HEK293 (cell line): ENCODE data around the gene MRGPRX4.

Experiments used
- CTCF ChIA-PET: fragments of 350-600 bp; formaldehyde crosslinking; extraction: SDS; loops from one replicate; lab custom pipeline; 2021; ENCODE audit warnings: antibody characterized with exemption; lab: Yijun Ruan, JAX
- POLR2A ChIA-PET: fragments of 300-600 bp; formaldehyde crosslinking; extraction: SDS; loops from one replicate; lab custom pipeline; 2020; ENCODE audit warnings: antibody characterized with exemption, inconsistent platforms; lab: Yijun Ruan, JAX
- H3K27ac ChIP-seq: fragments of 200-500 bp; sonication (Bioruptor generic); 2 replicates; pipeline ENCODE4 v1.5.1; 2014; ENCODE audit warnings: low read depth, low read length, control low read depth, inconsistent platforms; ENCODE audit errors: extremely low read depth
- H3K36me3 ChIP-seq, 2 experiments: fragments of 200-500 bp in 1 of 2; sonication (Bioruptor generic) in 1 of 2; 1 replicate in 1 of 2; 2 replicates in 1 of 2; pipeline ENCODE4 v1.5.1; 2014 to 2017; ENCODE audit warnings: inconsistent platforms in 2 of 2, low read length in 2 of 2; ENCODE audit not compliant: control insufficient read depth in 2 of 2, insufficient read depth in 1 of 2
- H3K4me1 ChIP-seq: fragments of 200-500 bp; sonication (Bioruptor generic); 2 replicates; pipeline ENCODE4 v1.5.1; 2014; ENCODE audit warnings: mild to moderate bottlenecking, low read length, inconsistent platforms; ENCODE audit not compliant: control insufficient read depth, insufficient read depth
- H3K4me3 ChIP-seq: 2 replicates; pipeline ENCODE4 v1.5.1; 2011; ENCODE audit warnings: low read depth, mild to moderate bottlenecking, control low read depth, low read length, moderate library complexity
- H3K9me3 ChIP-seq: fragments of 200-500 bp; sonication (Bioruptor generic); 2 replicates; pipeline ENCODE4 v1.5.1; 2014; ENCODE audit warnings: low read depth, low read length, inconsistent platforms; ENCODE audit not compliant: control insufficient read depth, insufficient read depth
- KLF10 ChIP-seq: fragments of 450-650 bp; IDR thresholded peaks from 2 replicates; pipeline ENCODE4 v1.5.1; 2018; ENCODE audit warnings: missing biosample characterization, mild to moderate bottlenecking, missing genetic modification characterization
- KLF8 ChIP-seq: fragments of 450-650 bp; formaldehyde crosslinking; IDR thresholded peaks from 2 replicates; pipeline ENCODE4 v1.5.1; 2016; ENCODE audit warnings: missing biosample characterization, missing genetic modification characterization
- KLF9 ChIP-seq: fragments of 450-650 bp; formaldehyde crosslinking; IDR thresholded peaks from 2 replicates; pipeline ENCODE4 v1.5.1; 2016; ENCODE audit warnings: missing biosample characterization, missing genetic modification characterization, low read depth
- TRIM28 ChIP-seq: IDR thresholded peaks from 2 replicates; pipeline ENCODE4 v1.6.1; 2011; ENCODE audit warnings: low read length, control low read depth, borderline replicate concordance
- ZFP37 ChIP-seq: fragments of 450-650 bp; formaldehyde crosslinking; IDR thresholded peaks from 2 replicates; pipeline ENCODE4 v1.5.1; 2016; ENCODE audit warnings: missing biosample characterization, missing genetic modification characterization
- ZNF112 ChIP-seq: fragments of 450-650 bp; formaldehyde crosslinking; IDR thresholded peaks from 2 replicates; pipeline ENCODE4 v1.5.0; 2017; ENCODE audit warnings: missing biosample characterization, missing genetic modification characterization
- ZNF140 ChIP-seq: fragments of 450-650 bp; formaldehyde crosslinking; IDR thresholded peaks from 2 replicates; pipeline ENCODE4 v1.5.1; 2016; ENCODE audit warnings: missing biosample characterization, missing genetic modification characterization
- ZNF555 ChIP-seq: fragments of 450-650 bp; formaldehyde crosslinking; conservative IDR thresholded peaks from 2 replicates; pipeline ENCODE4 v1.5.1; 2017; ENCODE audit warnings: missing biosample characterization, mild to moderate bottlenecking, missing genetic modification characterization, inconsistent platforms
- ZNF561 ChIP-seq: fragments of 450-650 bp; IDR thresholded peaks from 2 replicates; pipeline ENCODE4 v1.5.1; 2018; ENCODE audit warnings: missing biosample characterization, missing genetic modification characterization, borderline replicate concordance
- ZNF596 ChIP-seq: fragments of 450-650 bp; IDR thresholded peaks from 2 replicates; pipeline ENCODE4 v1.5.0; 2018; ENCODE audit warnings: missing biosample characterization, mild to moderate bottlenecking, missing genetic modification characterization, moderate library complexity
- ZSCAN16 ChIP-seq: fragments of 450-650 bp; formaldehyde crosslinking; IDR thresholded peaks from 2 replicates; pipeline ENCODE4 v1.5.1; 2016; ENCODE audit warnings: missing biosample characterization, missing genetic modification characterization
- TF ChIP-seq, protein P1 (sequence below): fragments of 450-650 bp; formaldehyde crosslinking; IDR thresholded peaks from 2 replicates; pipeline ENCODE4 v1.5.0; 2017; ENCODE audit warnings: missing biosample characterization, missing genetic modification characterization, borderline replicate concordance
- TF ChIP-seq, protein P2 (sequence below): sonication (generic); formaldehyde crosslinking; IDR thresholded peaks from 2 replicates; pipeline ENCODE4 v1.8.1; 2022; ENCODE audit warnings: mild to moderate bottlenecking, moderate library complexity, missing genetic modification reagents
- TF ChIP-seq, protein P3 (sequence below): fragments of 450-650 bp; formaldehyde crosslinking; IDR thresholded peaks from 2 replicates; pipeline ENCODE4 v1.5.1; 2016; ENCODE audit warnings: missing biosample characterization, missing genetic modification characterization
- TF ChIP-seq, protein P4 (sequence below): fragments of 450-650 bp; formaldehyde crosslinking; conservative IDR thresholded peaks from 2 replicates; pipeline ENCODE4 v1.5.1; 2016; ENCODE audit warnings: low read depth, missing biosample characterization, missing genetic modification characterization
- TF ChIP-seq, protein P5 (sequence below): fragments of 450-650 bp; formaldehyde crosslinking; IDR thresholded peaks from 2 replicates; pipeline ENCODE4 v1.5.1; 2016; ENCODE audit warnings: missing biosample characterization, missing genetic modification characterization

Gene MRGPRX4

DNA sequence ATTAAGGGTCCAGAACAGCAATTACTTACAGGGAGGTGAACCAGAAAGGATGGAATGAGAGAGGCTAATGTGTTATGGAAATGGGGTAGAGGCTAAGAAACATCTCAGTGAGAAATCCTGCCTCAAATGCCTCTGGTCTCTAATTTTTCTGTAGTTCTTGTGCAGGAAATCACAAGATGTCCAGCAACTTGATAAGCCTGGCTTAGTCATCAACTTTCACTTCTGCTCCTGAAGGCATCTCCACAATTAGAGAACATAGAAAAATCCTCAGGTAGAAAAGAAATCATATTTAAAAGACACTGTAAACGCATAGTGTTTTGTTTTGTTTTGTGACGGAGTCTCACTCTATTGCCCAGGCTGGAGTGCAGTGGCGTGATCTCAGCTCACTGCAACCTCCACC is 18.7 kb downstream of the MRGPRX4 start:
- POLR2A ChIA-PET = no interaction called here
- no peak for TF ChIP-seq ZNF555 (tag by site-specific recombination)
- TF ChIP-seq ZNF140 (tag by site-specific recombination) = no peak
- TF ChIP-seq, protein P1, sequence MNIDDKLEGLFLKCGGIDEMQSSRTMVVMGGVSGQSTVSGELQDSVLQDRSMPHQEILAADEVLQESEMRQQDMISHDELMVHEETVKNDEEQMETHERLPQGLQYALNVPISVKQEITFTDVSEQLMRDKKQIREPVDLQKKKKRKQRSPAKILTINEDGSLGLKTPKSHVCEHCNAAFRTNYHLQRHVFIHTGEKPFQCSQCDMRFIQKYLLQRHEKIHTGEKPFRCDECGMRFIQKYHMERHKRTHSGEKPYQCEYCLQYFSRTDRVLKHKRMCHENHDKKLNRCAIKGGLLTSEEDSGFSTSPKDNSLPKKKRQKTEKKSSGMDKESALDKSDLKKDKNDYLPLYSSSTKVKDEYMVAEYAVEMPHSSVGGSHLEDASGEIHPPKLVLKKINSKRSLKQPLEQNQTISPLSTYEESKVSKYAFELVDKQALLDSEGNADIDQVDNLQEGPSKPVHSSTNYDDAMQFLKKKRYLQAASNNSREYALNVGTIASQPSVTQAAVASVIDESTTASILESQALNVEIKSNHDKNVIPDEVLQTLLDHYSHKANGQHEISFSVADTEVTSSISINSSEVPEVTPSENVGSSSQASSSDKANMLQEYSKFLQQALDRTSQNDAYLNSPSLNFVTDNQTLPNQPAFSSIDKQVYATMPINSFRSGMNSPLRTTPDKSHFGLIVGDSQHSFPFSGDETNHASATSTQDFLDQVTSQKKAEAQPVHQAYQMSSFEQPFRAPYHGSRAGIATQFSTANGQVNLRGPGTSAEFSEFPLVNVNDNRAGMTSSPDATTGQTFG (tag by site-specific recombination) = no peak
- TF ChIP-seq TRIM28 = no peak
- TF ChIP-seq ZNF112 (tag by site-specific recombination) = no peak
- TF ChIP-seq, protein P2, sequence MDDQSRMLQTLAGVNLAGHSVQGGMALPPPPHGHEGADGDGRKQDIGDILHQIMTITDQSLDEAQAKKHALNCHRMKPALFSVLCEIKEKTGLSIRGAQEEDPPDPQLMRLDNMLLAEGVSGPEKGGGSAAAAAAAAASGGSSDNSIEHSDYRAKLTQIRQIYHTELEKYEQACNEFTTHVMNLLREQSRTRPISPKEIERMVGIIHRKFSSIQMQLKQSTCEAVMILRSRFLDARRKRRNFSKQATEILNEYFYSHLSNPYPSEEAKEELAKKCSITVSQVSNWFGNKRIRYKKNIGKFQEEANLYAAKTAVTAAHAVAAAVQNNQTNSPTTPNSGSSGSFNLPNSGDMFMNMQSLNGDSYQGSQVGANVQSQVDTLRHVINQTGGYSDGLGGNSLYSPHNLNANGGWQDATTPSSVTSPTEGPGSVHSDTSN (CRISPR knock-in tag) = no peak
- TF ChIP-seq ZSCAN16 (tag by site-specific recombination) = no peak
- TF ChIP-seq ZFP37 = no peak
- TF ChIP-seq, protein P3, sequence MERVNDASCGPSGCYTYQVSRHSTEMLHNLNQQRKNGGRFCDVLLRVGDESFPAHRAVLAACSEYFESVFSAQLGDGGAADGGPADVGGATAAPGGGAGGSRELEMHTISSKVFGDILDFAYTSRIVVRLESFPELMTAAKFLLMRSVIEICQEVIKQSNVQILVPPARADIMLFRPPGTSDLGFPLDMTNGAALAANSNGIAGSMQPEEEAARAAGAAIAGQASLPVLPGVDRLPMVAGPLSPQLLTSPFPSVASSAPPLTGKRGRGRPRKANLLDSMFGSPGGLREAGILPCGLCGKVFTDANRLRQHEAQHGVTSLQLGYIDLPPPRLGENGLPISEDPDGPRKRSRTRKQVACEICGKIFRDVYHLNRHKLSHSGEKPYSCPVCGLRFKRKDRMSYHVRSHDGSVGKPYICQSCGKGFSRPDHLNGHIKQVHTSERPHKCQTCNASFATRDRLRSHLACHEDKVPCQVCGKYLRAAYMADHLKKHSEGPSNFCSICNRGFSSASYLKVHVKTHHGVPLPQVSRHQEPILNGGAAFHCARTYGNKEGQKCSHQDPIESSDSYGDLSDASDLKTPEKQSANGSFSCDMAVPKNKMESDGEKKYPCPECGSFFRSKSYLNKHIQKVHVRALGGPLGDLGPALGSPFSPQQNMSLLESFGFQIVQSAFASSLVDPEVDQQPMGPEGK (tag by site-specific recombination) = no peak
- TF ChIP-seq KLF9 = no peak
- TF ChIP-seq, protein P4, sequence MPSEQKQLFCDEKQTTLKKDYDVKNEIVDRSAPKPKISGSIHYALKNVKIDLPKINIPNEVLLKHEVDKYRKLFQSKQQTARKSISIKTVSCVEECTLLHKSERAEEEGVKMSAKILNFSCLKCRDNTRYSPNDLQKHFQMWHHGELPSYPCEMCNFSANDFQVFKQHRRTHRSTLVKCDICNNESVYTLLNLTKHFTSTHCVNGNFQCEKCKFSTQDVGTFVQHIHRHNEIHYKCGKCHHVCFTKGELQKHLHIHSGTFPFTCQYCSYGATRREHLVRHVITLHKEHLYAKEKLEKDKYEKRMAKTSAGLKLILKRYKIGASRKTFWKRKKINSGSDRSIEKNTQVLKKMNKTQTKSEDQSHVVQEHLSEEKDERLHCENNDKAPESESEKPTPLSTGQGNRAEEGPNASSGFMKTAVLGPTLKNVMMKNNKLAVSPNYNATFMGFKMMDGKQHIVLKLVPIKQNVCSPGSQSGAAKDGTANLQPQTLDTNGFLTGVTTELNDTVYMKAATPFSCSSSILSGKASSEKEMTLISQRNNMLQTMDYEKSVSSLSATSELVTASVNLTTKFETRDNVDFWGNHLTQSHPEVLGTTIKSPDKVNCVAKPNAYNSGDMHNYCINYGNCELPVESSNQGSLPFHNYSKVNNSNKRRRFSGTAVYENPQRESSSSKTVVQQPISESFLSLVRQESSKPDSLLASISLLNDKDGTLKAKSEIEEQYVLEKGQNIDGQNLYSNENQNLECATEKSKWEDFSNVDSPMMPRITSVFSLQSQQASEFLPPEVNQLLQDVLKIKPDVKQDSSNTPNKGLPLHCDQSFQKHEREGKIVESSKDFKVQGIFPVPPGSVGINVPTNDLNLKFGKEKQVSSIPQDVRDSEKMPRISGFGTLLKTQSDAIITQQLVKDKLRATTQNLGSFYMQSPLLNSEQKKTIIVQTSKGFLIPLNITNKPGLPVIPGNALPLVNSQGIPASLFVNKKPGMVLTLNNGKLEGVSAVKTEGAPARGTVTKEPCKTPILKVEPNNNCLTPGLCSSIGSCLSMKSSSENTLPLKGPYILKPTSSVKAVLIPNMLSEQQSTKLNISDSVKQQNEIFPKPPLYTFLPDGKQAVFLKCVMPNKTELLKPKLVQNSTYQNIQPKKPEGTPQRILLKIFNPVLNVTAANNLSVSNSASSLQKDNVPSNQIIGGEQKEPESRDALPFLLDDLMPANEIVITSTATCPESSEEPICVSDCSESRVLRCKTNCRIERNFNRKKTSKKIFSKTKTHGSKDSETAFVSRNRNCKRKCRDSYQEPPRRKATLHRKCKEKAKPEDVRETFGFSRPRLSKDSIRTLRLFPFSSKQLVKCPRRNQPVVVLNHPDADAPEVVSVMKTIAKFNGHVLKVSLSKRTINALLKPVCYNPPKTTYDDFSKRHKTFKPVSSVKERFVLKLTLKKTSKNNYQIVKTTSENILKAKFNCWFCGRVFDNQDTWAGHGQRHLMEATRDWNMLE = no peak
- TF ChIP-seq, protein P5, sequence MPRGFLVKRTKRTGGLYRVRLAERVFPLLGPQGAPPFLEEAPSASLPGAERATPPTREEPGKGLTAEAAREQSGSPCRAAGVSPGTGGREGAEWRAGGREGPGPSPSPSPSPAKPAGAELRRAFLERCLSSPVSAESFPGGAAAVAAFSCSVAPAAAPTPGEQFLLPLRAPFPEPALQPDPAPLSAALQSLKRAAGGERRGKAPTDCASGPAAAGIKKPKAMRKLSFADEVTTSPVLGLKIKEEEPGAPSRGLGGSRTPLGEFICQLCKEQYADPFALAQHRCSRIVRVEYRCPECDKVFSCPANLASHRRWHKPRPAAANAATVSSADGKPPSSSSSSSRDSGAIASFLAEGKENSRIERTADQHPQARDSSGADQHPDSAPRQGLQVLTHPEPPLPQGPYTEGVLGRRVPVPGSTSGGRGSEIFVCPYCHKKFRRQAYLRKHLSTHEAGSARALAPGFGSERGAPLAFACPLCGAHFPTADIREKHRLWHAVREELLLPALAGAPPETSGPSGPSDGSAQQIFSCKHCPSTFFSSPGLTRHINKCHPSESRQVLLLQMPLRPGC (tag by site-specific recombination) = no peak
- TF ChIP-seq ZNF561 (tag by site-specific recombination) = no peak
- TF ChIP-seq ZNF596 (tag by site-specific recombination) = no peak
- no peak for TF ChIP-seq KLF8 (tag by site-specific recombination)
- TF ChIP-seq KLF10 = no peak
- TF ChIP-seq, all 188 proteins: peak for 0
- Histone ChIP-seq H3K4me3 (no peak overlapping the region), H3K4me1 (no peaks in the 10 kb centered on the region), H3K36me3 (no peaks in the 10 kb centered on the region), H3K9me3 (no peaks in the 10 kb centered on the region), H3K27ac (no peak overlapping the region)
- CTCF ChIA-PET = no interaction called here
